ENCODE data around the gene MED25.
A peak's percentile ranks its signal among the peaks of the same experiment; 100 is the strongest.

MED25 gene

DNA sequence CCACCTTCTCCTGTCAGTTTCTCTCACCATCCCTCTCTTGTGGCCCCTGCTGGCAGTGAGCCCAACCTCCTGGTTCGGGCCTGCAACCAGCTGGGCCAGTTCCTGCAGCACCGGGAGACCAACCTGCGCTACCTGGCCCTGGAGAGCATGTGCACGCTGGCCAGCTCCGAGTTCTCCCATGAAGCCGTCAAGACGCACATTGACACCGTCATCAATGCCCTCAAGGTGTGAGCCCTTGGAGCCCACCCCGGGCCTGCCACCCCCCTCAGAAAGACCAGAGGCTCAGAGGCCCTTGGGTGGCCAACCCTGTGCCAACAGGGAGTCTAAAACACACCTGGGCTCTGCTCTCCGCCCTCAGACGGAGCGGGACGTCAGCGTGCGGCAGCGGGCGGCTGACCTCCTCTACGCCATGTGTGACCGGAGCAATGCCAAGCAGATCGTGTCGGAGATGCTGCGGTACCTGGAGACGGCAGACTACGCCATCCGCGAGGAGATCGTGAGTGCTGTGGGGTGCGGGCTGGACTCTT lies 18.8 kb upstream of the MED25 start:
- no peak for DNase-seq

DNA sequence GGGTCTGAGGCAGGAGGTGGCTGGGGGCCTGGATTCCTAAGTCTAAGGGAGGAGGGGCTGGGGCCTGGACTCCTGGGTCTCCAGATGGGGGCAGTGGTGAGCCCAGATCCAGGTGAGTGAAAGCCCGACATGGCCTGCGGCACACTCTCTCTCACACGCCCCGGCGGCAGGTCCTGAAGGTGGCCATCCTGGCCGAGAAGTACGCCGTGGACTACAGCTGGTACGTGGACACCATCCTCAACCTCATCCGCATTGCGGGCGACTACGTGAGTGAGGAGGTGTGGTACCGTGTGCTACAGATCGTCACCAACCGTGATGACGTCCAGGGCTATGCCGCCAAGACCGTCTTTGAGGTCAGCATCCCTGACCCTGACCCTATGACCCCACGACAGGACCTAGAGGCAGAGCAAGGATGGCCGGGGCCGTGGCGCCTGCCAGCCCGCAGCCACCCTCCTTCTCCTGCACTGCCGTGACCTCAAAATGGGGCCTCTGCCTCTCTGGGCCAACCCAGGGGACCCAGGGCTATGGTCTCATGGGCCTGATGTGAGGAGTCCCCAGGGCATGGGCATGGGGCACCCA lies 18.2 kb upstream of the MED25 start:
- no peak for DNase-seq

DNA sequence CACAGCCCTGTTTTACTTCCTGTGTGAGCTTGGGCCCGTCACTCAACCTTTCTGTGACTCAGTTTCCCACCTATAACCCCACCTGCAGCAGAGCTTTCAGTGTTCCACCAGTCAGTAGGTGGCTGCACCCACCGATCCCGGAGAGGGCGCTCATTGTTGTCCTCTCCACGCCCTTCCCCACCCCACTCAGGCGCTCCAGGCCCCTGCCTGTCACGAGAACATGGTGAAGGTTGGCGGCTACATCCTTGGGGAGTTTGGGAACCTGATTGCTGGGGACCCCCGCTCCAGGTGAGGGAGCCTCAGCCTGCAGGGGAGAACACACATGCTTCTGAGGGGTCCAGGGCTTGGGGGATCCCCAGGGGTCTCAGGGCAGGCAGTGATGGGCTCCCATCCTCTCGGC lies 17.3 kb upstream of the MED25 start:
- no peak for DNase-seq

DNA sequence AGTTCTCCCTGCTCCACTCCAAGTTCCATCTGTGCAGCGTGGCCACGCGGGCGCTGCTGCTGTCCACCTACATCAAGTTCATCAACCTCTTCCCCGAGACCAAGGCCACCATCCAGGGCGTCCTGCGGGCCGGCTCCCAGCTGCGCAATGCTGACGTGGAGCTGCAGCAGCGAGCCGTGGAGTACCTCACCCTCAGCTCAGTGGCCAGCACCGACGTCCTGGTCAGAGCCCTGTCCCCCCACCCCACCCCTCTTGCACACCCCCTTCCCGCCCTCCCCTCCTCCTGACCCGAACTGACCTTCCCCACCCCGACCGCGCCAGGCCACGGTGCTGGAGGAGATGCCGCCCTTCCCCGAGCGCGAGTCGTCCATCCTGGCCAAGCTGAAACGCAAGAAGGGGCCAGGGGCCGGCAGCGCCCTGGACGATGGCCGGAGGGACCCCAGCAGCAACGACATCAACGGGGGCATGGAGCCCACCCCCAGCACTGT lies 16.6 kb upstream of the MED25 start:
- DNase-seq = no peak

DNA sequence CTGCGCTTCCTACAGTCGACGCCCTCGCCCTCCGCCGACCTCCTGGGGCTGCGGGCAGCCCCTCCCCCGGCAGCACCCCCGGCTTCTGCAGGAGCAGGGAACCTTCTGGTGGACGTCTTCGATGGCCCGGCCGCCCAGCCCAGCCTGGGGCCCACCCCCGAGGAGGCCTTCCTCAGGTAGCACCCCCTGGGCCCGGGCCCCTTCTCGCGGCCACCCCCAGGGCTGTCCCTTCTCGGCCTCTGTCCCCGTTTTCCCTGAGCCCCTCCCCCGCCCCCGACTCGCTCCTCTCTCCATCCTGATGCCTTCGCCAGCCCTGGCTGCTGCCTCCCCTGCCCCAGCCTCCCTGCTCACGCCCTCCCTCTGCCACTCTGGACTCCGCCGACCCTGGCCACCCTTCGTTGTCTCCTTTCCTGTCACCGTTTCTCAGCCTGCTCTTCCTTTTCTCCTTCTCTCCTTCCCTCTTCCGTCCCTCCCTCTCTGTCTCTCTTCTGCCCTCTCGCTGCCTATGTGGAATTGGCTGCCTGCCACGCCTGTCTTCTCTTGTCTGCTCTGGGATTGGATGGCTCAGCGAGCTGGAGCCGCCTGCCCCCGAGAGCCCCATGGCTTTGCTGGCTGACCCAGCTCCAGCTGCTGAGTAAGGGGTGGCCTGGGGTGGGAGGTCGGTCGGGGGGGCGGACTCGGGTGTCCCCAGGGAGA lies 16.0 kb upstream of the MED25 start:
- no peak for DNase-seq

DNA sequence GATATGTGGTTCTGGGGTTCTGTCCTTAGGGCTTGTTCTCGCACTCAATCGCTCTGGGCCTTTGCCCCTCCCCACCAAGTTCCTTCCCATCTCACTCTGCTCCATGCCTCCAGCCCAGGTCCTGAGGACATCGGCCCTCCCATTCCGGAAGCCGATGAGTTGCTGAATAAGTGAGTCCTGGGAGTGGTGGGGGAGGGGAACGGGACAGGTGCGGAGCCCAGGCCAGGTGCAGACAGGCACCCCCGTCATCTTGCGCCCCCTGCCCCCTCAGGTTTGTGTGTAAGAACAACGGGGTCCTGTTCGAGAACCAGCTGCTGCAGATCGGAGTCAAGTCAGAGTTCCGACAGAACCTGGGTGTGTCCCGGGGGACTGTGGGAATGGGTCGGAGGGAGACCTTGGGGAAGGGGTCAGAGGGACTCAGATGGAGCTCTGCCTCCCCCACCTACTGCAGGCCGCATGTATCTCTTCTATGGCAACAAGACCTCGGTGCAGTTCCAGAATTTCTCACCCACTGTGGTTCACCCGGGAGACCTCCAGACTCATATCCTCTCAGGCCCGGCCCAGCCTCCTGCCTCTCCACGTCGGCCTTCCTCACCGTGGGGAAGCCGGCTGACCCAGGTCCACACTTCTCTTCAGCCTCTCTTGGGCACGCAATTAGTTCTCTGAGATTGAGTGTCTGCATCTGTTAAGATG lies 15.1 kb upstream of the MED25 start:
- no peak for DNase-seq

DNA sequence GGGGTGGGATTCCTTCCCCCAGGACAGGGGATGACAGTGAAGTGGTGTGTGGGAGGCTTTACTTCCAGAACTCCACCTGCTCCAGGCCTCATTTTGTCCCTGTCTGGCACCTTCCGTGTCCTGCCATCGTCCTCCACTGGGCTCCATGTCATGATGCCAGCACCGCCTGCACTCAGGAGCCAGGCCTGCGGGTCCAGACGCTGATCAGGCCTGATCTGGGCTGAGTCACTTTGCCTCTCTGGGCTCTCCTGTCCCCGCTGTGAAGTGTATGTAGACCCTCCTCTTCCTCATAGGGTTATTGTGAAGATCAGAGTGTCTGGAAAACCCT lies 14.6 kb upstream of the MED25 start:
- no peak for DNase-seq

DNA sequence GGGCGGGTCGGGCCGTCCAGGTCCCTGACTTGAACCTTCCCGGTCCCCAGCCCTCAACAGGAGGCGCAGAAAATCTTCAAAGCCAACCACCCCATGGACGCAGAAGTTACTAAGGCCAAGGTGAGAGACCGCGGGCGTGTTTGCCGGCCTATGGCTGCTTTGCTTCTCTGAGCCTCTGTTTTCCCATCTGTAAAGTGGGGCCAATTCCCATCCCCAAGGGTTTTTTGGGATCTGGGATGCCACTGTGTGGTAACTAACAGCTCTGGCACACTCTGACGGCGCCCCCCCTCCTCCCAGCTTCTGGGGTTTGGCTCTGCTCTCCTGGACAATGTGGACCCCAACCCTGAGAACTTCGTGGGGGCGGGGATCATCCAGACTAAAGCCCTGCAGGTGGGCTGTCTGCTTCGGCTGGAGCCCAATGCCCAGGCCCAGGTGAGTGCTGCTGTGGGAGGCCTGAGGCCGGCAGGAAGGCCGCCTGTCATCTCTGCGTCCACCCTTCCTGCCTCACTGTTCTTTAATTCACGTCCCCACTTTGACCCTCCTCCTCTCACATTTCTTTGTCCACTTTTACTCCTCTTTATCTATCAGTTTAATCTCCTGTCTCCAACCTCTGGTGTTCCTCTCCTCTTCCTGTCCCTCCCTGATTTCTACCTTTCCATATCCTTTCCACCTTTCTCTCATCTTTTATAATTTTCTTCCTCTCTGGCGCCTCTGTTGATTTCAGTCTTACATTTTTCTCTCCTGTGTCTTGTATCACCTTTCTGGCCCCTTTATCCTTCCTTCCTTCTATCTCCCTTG lies 12.1 kb upstream of the MED25 start:
- DNase-seq = no peak

DNA sequence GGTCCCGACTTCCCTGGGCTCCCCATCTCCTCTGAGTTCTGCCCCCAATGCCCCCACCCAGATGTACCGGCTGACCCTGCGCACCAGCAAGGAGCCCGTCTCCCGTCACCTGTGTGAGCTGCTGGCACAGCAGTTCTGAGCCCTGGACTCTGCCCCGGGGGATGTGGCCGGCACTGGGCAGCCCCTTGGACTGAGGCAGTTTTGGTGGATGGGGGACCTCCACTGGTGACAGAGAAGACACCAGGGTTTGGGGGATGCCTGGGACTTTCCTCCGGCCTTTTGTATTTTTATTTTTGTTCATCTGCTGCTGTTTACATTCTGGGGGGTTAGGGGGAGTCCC lies 11.5 kb upstream of the MED25 start:
- DNase-seq = no peak

DNA sequence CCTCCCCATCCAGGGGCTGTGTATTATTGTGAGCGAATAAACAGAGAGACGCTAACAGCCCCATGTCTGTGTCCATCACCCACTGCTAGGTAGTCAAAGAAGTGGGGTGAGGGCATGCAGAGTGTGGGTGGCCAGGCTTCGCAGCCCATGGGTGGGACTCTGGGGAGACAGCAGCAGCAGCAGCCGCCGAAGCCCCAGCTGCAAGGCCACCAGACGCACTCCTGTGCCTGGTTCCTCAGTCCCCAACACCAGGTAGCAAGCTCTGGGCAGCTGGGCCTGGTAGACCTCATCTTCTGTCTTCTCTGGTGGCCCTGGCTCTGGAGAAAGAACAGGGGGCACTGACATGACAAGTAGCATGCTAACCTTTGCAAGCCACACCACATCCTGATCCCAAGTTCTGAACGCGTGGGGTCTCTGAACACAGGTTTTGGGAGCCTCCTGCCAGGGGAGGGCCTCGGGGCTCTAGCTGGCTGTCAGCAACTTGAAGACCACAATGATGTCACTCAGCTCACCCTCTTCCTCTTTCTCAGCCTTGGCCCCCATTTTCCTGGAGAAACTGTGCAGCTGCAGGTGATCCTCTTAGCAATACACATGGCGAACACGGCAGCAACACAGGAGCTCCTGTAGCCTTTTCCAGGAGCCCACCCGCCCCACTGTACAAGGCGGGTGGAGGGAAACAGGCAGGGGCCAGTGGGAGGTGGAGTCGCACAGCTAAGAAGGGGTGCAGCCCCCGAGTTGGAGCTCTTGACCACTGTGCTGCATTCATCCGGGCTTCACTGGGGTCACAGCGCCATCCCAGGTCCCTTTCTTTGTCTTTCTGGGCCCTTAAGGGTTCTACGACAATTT lies 10.8 kb upstream of the MED25 start:
- peak in 1 of 2 donors; percentile 47 for DNase-seq

DNA sequence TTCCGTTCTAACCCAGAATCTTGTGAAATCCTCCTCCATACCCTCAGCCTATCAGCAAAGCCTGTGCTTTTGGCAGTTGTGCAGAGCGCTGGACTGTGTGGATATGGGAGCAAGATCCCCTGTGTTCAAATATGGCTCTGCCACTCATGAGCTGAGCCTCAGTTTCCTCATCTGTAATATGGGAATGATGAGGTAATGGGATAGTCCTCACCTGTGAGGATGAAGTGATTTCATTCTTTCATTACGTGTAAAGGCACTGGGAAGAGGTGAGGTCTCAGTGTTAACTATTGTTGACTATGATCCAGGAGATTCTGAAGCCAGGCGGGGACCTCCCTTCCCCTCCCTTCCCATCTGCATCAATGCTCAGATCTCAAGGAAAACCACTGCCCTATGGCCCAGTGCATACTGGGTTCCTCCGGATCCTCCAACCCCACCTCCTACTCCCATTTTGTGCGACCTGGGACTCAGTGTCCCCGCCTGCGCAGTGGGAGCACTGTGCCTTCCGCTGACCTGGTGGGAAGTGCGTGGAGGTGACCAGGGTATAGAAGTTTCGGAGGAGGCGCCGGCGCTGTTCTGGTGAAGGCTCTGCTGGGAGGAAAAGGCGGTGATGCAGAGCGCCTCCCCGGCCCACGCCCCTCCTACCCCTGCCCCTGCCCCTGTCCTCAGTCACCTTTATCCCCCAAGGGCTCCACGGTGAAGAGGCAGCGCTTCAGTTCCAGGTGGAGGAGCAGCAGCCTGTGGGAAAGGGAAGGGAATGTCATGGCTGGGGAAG lies 10.0 kb upstream of the MED25 start:
- DNase-seq = no peak

DNA sequence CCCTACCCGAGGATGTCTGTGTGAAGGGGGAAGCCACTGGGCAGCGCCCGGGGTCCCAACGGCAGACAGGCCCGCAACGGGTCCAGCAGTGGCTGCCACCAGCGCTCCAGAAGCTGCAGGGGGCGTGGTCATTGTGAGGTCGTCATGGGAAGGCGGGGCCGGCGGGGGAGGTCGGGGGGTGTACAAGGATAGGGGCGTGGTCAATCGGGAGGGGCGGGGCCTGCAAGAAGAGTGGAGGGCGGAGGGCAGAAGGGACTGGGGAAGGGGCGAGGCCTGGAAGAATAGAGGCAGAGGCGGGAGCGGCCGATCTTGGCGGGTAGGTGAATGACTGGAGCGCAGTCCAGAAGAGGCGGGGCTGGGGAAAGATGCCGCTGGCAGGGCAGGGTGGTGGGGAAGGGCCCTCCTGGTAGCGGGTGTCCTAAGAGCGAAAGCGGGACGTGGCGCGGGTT lies 9.4 kb upstream of the MED25 start:
- DNase-seq = peak; percentile 89 to 91

DNA sequence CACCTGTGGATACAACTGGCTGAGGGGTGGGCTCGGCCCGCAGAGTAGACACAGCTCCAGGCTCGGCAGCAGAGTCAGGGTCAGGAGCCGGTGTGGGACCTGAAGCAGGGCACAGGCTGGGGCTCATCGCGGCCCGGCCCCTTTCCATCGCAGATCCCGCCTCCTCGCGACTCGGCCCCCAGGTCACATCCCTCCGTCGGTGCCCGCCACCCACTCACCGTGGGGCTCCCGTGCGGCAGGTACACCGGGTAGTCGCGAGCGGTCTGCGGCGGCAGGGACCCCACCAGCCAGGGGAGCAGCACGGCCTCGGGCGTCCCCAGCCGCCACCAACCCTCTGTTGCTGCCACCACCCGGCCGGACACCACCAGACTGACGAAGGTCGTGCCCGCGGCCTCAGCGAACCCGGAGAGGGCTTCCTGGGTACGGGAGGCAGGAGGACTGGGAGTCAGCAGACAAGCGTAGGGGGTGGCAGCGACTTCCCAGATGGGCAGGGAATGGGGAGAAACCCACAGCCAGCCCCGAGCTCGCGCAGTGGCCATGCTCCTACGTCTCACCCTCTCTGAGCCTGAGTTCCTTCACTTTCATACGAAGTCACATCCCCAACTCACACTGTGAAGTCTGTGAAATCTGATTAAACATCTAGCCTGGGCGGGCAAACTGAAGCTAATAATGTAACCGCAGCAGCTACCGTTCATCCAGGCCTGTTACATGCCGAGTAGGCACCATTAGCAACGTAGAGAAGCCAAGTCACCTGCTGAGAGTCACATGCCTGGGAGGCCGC lies 8.7 kb upstream of the MED25 start:
- DNase-seq = peak; percentile 64 to 67

DNA sequence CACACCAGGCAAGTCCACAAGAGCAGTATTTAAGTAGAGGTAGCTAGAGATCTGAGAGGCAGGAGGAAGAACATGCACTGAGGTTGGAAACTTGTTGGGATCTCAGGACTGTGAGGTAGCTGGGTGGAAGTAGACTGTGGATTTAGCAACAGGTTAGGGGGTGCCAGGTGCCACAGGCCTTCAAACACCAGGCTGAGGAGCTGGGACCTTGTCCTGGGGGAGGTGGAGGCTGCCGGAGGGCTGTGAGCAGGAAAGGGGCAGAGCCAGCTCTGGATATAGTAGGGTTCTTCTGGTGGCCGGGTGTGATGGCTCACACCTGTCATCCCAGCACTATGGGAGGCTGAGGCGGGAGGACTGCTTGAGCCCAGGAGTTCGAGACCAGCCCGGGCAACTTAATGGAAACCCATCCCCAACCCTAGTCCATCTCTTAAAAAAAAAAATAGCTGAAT lies 8.1 kb upstream of the MED25 start:
- DNase-seq = no peak

DNA sequence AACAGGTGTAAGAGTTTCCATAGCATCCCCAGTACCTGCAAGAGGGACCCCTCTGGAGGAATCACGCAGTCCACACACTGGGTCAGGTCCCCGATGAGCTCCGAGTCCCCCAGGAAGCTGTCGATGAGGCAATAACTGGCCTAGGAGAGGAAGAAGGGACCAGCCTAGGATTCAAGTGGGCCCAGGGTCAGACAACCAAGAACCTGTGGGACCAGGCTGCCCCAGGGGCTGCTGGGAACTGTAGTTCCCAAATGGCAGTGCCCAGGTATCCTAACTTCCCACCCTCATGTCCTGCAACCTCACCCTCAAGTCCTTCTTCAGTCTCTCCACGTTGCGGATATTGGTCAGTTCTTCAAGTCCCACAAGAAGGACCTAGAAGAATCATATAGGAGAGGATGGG lies 6.8 kb upstream of the MED25 start:
- DNase-seq = no peak

DNA sequence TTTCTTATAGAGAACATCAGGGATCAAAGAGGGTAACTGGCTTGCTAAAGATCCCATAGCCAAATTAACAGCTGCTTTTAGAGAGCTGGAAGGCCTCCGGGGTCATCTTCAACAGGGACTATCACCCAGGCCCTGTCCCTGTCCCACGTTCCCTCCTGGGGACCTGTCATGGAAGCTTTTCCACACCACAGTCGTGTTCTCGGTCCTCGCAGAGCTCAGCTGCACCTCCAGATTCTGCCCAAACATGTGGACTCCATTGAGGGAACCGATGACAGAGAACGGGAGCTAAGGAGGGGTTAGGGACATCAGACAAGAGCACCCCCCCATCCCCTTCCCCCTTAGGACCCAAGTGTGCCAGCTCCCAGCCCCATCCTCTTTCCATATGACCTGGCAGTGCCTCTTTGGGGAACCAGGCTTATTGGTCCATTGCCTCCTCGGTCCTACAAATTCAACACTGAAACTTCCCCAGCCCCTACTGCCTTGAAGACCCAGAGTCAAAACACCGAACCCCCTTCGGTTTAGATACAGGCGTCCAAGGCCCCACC lies 5.6 kb upstream of the MED25 start:
- no peak for DNase-seq

DNA sequence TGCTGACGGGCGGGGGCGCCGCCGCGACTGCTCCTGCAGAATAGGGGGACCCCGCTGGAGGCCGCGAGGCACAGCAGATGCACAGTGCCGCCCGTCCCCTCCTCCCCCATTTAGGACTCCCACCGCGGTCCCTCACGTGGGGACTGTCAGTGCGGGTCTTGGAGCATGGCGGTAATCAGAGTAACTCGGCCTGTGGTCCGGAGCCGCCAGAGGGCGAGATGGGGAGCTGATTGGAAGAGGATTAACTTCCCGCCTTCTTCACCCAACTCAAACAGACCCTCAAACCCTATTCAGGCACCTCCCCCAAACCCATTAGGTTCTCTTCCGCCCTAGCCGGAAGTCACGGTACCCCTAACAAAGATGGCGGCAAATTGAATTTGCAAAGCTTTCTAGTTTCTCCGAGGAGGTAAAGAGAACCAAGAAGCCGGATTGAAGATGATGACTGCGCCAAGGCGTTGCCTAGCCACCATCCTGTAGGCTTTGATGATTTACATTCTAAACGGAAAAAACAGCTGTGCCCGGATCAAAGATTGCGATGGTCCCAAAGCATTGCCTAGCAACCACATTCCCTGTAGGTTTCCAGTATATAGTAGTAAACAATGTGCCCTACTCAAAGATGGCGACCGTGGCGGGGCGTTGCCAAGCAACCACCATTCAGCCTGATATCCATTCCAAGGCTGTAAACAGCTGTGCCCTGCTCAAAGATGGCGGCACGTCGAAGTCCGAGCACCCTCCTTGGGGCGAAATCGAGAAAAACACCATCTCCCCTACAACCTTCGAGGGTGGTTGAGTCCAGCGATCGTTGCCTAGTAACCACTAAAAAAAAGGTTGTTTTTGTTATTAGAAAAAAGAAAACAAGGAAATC lies 4.9 kb upstream of the MED25 start, which contains the start of gene FUZ:
Gene FUZ, minus strand, starts transcription at position 296 of the 865 bp plus-strand sequence. Its CDS starts 186 bp downstream, at position 110.
- DNase-seq = peak; percentile 98 to 99

DNA sequence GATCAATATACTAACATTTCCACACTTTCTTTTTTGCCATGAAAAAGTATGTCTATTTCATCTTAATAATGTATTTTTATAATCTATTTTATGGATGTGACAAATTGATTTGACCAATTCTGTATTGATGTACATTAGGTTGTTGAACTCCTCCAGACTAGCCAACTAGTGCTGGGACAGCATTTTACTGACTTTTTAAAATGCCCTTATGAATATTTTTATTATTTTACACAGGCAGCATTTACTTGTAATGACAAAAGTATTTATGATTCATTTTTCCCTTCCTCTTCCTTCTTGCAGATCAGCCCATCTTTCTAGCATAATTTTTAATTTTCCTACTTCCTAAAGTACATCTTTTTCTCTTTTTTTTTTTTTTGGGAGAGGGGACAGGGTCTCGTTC lies 4.1 kb upstream of the MED25 start:
- no peak for DNase-seq

DNA sequence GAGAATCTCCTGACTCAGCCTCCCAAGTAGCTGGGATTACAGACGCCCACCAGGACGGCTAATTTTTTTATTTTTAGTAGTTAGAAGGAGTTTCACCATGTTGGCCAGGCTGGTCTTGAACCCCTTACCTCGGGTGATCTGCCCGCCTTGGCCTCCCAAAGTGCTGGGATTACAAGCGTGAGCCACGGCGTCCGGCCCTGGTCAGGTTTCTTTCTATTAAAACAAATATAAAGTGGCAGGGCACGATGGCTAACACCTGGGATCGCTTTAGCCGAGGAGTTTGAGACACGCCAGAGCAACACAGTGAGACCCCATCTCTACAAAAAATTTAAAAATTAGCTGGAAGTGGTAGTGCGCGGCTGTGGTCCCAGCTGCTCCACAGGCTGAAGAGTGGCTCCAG lies 1.5 kb upstream of the MED25 start:
- DNase-seq = no peak
